Liver (tissue), 3 donors: ENCODE measurements around the gene AIPL1.

Experiments
- EGR1 ChIP-seq, 2 donors: IDR thresholded peaks; 2 replicates each; pipeline ENCODE4 v1.6.1; 2016 to 2018; ENCODE audit warnings: antibody characterized with exemption in 2 of 2, low read depth in 2 of 2
- FOXA2 ChIP-seq: IDR thresholded peaks from 2 replicates; pipeline ENCODE4 v1.6.1; 2016; ENCODE audit warnings: antibody characterized with exemption
- GABPA ChIP-seq, 2 donors: IDR thresholded peaks in 1 of 2; conservative IDR thresholded peaks in 1 of 2; 2 replicates each; pipeline ENCODE4 v1.6.1; 2016; ENCODE audit warnings: antibody characterized with exemption in 2 of 2, mild to moderate bottlenecking in 1 of 2, moderate library complexity in 1 of 2
- HNF4A ChIP-seq, 2 donors: conservative IDR thresholded peaks; 2 replicates each; pipeline ENCODE4 v1.6.1; 2016; ENCODE audit warnings: antibody characterized with exemption in 2 of 2, mild to moderate bottlenecking in 2 of 2
- HNF4G ChIP-seq: IDR thresholded peaks from 2 replicates; pipeline ENCODE4 v1.6.1; 2016; ENCODE audit warnings: antibody characterized with exemption
- RAD21 ChIP-seq, 2 donors: IDR thresholded peaks; 2 replicates each; pipeline ENCODE4 v1.6.1; 2016; ENCODE audit warnings: antibody characterized with exemption in 2 of 2, mild to moderate bottlenecking in 2 of 2
- SP1 ChIP-seq: IDR thresholded peaks from 2 replicates; pipeline ENCODE4 v1.6.1; 2018; ENCODE audit warnings: antibody characterized with exemption, mild to moderate bottlenecking
- TAF1 ChIP-seq: conservative IDR thresholded peaks from 2 replicates; pipeline ENCODE4 v1.6.1; 2016; ENCODE audit warnings: antibody characterized with exemption, mild to moderate bottlenecking
- YY1 ChIP-seq: IDR thresholded peaks from 2 replicates; pipeline ENCODE4 v1.6.1; 2016; ENCODE audit warnings: antibody characterized with exemption, mild to moderate bottlenecking
- TF ChIP-seq, protein P1 (sequence below): fragments of 150-350 bp; IDR thresholded peaks from 2 replicates; pipeline ENCODE4 v1.5.1; 2017; ENCODE audit warnings: improper control_type of control experiment, low read depth, low read length; ENCODE audit not compliant: missing input control
- TF ChIP-seq, protein P2 (sequence below): IDR thresholded peaks from 2 replicates; pipeline ENCODE4 v1.6.1; 2016; ENCODE audit warnings: antibody characterized with exemption, mild to moderate bottlenecking
- TF ChIP-seq, protein P3 (sequence below): IDR thresholded peaks from 2 replicates; pipeline ENCODE4 v1.6.1; 2016; ENCODE audit warnings: antibody characterized with exemption
- TF ChIP-seq, protein P4 (sequence below): IDR thresholded peaks from 2 replicates; pipeline ENCODE4 v1.6.1; 2016; ENCODE audit warnings: antibody characterized with exemption
- donor health status: healthy.
- donor health status: healthy.

DNA sequence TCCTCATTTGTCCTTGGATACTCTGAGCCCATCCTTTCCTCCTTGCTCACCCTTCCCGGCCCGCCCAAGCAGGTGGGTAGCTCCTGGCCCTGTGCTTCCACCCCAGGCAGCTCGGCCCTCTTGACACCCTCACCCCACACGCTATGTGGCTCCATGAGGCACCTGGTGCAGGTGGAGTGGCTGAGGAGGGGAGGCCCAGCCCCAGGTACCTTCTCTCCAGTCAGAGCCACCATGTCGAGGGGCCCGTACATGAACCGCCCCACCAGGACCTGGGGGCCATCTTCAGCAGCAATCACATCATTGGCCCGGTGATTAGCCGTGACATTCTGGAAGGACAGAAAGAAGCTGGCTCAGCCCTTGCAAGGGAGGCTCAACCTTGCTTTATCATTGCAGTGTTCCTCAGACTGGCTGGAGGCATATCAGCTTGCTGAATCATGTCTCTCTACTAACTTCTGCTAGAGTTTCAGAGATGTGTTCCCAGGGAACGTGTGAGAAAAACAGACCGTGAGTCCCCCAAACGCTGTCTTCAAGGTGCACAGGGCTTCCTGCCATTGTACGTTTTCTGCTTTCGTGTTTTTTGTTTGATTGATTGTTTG lies 29.6 kb upstream of the AIPL1 start:
- no peak for TF ChIP-seq GABPA (IDR thresholded peaks at IDR 0.05 in 1 of 2, conservative IDR thresholded peaks at IDR 0.05 in 1 of 2)
- TF ChIP-seq YY1 = no peak
- TF ChIP-seq, protein P1, sequence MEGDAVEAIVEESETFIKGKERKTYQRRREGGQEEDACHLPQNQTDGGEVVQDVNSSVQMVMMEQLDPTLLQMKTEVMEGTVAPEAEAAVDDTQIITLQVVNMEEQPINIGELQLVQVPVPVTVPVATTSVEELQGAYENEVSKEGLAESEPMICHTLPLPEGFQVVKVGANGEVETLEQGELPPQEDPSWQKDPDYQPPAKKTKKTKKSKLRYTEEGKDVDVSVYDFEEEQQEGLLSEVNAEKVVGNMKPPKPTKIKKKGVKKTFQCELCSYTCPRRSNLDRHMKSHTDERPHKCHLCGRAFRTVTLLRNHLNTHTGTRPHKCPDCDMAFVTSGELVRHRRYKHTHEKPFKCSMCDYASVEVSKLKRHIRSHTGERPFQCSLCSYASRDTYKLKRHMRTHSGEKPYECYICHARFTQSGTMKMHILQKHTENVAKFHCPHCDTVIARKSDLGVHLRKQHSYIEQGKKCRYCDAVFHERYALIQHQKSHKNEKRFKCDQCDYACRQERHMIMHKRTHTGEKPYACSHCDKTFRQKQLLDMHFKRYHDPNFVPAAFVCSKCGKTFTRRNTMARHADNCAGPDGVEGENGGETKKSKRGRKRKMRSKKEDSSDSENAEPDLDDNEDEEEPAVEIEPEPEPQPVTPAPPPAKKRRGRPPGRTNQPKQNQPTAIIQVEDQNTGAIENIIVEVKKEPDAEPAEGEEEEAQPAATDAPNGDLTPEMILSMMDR = no peak
- no peak for TF ChIP-seq RAD21 (IDR thresholded peaks at IDR 0.05)
- TF ChIP-seq, protein P2, sequence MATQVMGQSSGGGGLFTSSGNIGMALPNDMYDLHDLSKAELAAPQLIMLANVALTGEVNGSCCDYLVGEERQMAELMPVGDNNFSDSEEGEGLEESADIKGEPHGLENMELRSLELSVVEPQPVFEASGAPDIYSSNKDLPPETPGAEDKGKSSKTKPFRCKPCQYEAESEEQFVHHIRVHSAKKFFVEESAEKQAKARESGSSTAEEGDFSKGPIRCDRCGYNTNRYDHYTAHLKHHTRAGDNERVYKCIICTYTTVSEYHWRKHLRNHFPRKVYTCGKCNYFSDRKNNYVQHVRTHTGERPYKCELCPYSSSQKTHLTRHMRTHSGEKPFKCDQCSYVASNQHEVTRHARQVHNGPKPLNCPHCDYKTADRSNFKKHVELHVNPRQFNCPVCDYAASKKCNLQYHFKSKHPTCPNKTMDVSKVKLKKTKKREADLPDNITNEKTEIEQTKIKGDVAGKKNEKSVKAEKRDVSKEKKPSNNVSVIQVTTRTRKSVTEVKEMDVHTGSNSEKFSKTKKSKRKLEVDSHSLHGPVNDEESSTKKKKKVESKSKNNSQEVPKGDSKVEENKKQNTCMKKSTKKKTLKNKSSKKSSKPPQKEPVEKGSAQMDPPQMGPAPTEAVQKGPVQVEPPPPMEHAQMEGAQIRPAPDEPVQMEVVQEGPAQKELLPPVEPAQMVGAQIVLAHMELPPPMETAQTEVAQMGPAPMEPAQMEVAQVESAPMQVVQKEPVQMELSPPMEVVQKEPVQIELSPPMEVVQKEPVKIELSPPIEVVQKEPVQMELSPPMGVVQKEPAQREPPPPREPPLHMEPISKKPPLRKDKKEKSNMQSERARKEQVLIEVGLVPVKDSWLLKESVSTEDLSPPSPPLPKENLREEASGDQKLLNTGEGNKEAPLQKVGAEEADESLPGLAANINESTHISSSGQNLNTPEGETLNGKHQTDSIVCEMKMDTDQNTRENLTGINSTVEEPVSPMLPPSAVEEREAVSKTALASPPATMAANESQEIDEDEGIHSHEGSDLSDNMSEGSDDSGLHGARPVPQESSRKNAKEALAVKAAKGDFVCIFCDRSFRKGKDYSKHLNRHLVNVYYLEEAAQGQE = no peak
- no peak for TF ChIP-seq HNF4G
- TF ChIP-seq SP1 = no peak
- no peak for TF ChIP-seq TAF1
- TF ChIP-seq, protein P3, sequence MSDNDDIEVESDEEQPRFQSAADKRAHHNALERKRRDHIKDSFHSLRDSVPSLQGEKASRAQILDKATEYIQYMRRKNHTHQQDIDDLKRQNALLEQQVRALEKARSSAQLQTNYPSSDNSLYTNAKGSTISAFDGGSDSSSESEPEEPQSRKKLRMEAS = no peak
- TF ChIP-seq EGR1 (IDR thresholded peaks at IDR 0.05; ENCODE audit: low read depth in 2 of 2) = no peak
- no peak for TF ChIP-seq FOXA2
- TF ChIP-seq, protein P4, sequence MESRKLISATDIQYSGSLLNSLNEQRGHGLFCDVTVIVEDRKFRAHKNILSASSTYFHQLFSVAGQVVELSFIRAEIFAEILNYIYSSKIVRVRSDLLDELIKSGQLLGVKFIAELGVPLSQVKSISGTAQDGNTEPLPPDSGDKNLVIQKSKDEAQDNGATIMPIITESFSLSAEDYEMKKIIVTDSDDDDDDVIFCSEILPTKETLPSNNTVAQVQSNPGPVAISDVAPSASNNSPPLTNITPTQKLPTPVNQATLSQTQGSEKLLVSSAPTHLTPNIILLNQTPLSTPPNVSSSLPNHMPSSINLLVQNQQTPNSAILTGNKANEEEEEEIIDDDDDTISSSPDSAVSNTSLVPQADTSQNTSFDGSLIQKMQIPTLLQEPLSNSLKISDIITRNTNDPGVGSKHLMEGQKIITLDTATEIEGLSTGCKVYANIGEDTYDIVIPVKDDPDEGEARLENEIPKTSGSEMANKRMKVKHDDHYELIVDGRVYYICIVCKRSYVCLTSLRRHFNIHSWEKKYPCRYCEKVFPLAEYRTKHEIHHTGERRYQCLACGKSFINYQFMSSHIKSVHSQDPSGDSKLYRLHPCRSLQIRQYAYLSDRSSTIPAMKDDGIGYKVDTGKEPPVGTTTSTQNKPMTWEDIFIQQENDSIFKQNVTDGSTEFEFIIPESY = no peak
- no peak for TF ChIP-seq HNF4A (conservative IDR thresholded peaks at IDR 0.05)
